Measurements from ENCODE around the gene PCDHB6.
"Not testable (repeated sequence)": the region's sequence is repeated elsewhere in the genome, so short reads cannot be mapped to it uniquely, and the experiment has no call there.

Gene PCDHB6

GRCh38 chr5:141172381-141173204 lies 22.7 kb downstream of the PCDHB6 start, which contains the start of gene PCDHB7:
PCDHB7 (plus strand) TSS chr5:141172644; CDS start chr5:141172836, 192 bp downstream.
- DNase-seq (ENCODE audit: low spot score): no peak

- not testable (repeated sequence) for DNase-seq (ENCODE audit: low spot score)
These were observed 24.6 kb downstream of the PCDHB6 start for GRCh38 chr5:141174291-141175104.

DNA sequence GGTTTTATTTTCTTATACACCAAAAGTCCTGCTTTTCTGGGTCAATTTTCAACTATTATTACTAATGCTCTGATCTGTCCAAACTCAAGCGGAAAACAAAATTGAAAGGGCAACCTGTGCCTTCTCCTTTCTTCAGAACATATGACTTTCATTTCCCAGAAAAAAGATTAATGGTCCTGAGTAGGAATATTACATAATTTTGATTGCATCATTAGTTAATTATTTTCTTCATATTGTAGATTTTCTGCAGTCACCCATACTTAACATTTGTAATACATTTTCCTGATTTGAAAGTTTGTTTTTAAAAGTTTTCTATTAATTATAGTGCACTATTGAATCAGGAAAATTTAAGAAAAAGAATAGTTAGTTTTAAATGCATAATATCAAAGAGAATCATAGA lies 26.1 kb downstream of the PCDHB6 start:
- DNase-seq (ENCODE audit: low spot score): no peak

DNA sequence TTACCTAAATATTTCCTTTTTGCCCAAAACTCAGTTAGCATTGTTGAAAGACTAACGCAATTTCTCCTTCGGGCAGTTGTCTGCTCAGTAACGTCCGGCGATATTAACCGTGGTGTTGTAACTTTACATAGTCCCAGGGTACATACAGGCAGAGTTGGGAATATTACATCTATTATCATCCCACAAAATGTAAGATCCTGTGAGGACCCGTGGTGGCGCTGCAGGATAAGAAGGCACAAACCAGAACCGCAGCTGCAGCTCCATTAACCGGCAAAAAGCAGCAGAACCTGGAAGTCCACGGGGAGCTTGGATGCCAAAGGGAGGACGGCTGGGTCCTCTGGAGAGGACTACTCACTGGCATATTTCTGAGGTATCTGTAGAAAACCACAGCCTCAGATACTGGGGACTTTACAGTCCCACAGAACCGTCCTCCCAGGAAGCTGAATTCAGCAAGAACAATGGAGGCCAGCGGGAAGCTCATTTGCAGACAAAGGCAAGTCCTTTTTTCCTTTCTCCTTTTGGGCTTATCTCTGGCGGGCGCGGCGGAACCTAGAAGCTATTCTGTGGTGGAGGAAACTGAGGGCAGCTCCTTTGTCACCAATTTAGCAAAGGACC lies 27.8 kb downstream of the PCDHB6 start, which contains the start of gene PCDHB8:
Gene PCDHB8, plus strand, starts transcription at position 214 of the 615 bp plus-strand sequence. Its CDS starts 245 bp downstream, at position 459.
- not testable (repeated sequence) for DNase-seq (ENCODE audit: low spot score)

- not testable (repeated sequence) for DNase-seq (ENCODE audit: low spot score)
These were observed 29.5 kb downstream of the PCDHB6 start for GRCh38 chr5:141179371-141179770.

DNA sequence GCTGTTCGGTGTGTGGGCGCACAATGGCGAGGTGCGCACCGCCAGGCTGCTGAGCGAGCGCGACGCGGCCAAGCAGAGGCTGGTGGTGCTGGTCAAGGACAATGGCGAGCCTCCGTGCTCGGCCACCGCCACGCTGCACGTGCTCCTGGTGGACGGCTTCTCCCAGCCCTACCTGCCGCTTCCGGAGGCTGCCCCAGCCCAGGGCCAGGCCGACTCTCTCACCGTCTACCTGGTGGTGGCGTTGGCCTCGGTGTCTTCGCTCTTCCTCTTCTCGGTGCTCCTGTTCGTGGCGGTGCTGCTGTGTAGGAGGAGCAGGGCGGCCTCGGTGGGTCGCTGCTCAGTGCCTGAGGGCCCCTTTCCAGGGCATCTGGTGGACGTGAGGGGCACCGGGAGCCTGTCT lies 30.0 kb downstream of the PCDHB6 start:
- not testable (repeated sequence) for DNase-seq (ENCODE audit: low spot score)

- DNase-seq (ENCODE audit: low spot score): no peak
These were observed 30.5 kb downstream of the PCDHB6 start for GRCh38 chr5:141180313-141180712.

DNA sequence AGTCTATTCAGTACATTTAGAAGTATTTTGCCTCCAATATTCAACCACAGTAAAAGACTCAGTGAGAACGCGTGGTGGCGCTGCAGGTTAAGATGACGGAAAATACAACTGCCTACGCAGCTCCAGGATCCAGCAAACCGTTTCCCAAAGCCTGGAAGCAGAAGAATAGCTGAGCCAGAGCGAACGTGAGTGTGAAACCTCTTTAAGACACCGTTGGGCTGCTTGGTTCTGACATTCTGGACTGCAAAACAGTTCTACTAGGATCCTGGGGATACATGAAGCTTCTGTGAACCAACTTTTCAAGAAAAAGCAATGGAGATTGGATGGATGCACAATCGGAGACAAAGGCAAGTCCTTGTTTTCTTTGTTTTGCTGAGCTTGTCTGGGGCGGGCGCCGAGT lies 32.4 kb downstream of the PCDHB6 start, which contains the start of gene PCDHB16:
Gene PCDHB16, plus strand, starts transcription at position 140 of the 400 bp plus-strand sequence. Its CDS starts 173 bp downstream, at position 313.
- DNase-seq (ENCODE audit: low spot score): no peak

GRCh38 chr5:141184117-141184855 lies 34.4 kb downstream of the PCDHB6 start:
- DNase-seq (ENCODE audit: low spot score): not testable (repeated sequence)

- no peak for DNase-seq (ENCODE audit: low spot score)
These were observed 37.1 kb downstream of the PCDHB6 start, which contains the start of gene PCDHB9 for GRCh38 chr5:141186897-141187512. PCDHB9 (plus strand) TSS chr5:141187161; CDS start chr5:141187319, 158 bp downstream.

GRCh38 chr5:141188682-141189081 lies 38.8 kb downstream of the PCDHB6 start:
- DNase-seq (ENCODE audit: low spot score): not testable (repeated sequence)

GRCh38 chr5:141189131-141189530 lies 39.3 kb downstream of the PCDHB6 start:
- not testable (repeated sequence) for DNase-seq (ENCODE audit: low spot score)

GRCh38 chr5:141192110-141192725 lies 42.4 kb downstream of the PCDHB6 start, which contains the start of gene PCDHB10:
PCDHB10 (plus strand) TSS chr5:141192353; CDS start chr5:141192553, 200 bp downstream.
- DNase-seq (ENCODE audit: low spot score): no peak

GRCh38 chr5:141194332-141194731 lies 44.5 kb downstream of the PCDHB6 start:
- DNase-seq (ENCODE audit: low spot score): not testable (repeated sequence)

DNA sequence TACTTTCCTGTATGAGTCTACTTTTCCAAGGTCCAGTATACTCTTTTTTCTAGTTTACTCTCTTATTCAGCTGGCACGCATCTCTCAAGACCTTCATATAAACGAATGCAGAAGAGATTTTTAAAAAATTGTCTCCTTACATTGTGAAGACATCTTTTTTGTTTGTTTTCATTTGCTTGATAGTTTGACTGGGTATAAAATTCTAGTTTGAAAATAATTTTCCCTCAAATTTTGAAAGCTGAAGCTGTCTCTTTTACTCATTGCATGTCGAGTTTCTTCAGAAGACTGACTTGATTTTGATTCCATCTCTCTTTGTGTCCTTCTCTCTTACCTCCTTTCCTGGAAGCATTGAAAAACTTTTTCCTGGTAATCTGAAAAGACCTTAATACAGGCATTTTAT lies 46.5 kb downstream of the PCDHB6 start:
- no peak for DNase-seq (ENCODE audit: low spot score)

DNA sequence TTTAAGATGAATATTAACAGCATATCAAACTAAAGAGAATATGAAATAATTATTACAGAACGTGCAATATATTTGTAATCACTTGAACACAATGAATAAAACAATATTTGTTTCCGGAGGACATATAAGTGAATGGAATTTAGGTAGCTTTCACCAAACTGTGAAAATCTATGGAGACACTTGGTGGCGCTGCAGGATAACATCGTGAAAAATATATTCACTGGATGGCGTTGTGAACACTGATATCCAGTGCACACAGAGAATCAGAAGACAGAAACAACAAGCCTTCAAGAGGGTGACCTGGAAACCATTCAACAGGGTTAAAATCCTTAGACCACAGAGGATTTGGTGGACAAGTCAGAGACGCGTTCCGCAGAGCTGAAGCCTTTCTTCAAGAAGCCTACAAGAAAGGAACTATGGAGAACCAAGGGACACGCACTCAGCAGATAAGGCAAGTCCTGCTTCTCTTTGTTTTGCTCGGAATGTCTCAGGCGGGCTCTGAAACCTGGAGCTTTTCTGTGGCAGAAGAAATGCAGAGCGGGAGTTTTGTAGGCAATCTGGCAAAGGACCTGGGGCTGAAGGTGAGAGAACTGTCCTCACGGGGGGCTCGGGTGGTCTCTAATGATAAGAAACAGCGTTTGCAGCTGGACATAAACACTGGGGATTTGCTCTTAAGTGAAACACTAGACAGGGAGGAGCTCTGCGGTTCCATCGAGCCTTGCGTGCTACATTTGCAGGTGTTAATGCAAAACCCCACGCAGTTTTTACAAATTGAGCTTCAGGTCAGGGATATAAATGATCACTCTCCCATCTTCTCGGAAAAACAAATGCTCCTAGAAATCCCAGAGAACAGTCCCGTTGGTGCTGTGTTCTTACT lies 49.7 kb downstream of the PCDHB6 start, which contains the start of gene PCDHB11:
Gene PCDHB11, plus strand, starts transcription at position 269 of the 877 bp plus-strand sequence. Its CDS starts 148 bp downstream, at position 417.
- no peak for DNase-seq (ENCODE audit: low spot score)

- not testable (repeated sequence) for DNase-seq (ENCODE audit: low spot score)
These were observed 51.3 kb downstream of the PCDHB6 start for GRCh38 chr5:141201126-141201525.

DNA sequence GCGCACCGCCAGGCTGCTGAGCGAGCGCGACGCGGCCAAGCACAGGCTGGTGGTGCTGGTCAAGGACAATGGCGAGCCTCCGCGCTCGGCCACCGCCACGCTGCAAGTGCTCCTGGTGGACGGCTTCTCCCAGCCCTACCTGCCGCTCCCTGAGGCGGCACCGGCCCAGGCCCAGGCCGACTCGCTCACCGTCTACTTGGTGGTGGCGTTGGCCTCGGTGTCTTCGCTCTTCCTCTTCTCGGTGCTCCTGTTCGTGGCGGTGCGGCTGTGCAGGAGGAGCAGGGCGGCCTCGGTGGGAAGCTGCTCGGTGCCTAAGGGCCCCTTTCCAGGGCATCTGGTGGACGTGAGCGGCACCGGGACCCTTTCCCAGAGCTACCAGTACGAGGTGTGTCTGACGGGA lies 51.8 kb downstream of the PCDHB6 start:
- not testable (repeated sequence) for DNase-seq (ENCODE audit: low spot score)
